Peyer's patch (tissue), 4 donors: ENCODE measurements around the gene TANGO2. TPM values are rescaled to one million over a fixed set of nuclear protein-coding genes. Genes with fewer than 3 reads are reported as not detected.

Source experiments
- DNase-seq, 3 donors: peaks; one replicate each; pipeline ENCODE4 v3.0.0-alpha.2; 2017 to 2019
- H3K27ac ChIP-seq, 4 donors: fragments of 200-600 bp; sonication (generic); one replicate each; pipeline ENCODE4 v1.5.1; 2016 to 2019
- H3K27me3 ChIP-seq, 2 donors: fragments of 200-600 bp; sonication (generic); one replicate each; pipeline ENCODE4 v1.5.1; 2019
- H3K36me3 ChIP-seq, 3 donors: fragments of 200-600 bp; sonication (generic); one replicate each; pipeline ENCODE4 v1.5.1; 2016 to 2019
- H3K4me1 ChIP-seq, 4 donors: fragments of 200-600 bp; sonication (generic); one replicate each; pipeline ENCODE4 v1.5.1; 2016 to 2019
- H3K4me3 ChIP-seq, 4 donors: fragments of 200-600 bp; sonication (generic); 1 replicate in 3 of 4; 2 replicates in 1 of 4; pipeline ENCODE4 v1.5.1; 2016 to 2019; ENCODE audit warnings: mild to moderate bottlenecking in 1 of 4
- H3K9me3 ChIP-seq, 4 donors: fragments of 200-600 bp; sonication (generic); one replicate each; pipeline ENCODE4 v1.5.1; 2016 to 2019; ENCODE audit warnings: mild to moderate bottlenecking in 1 of 4
- CTCF ChIP-seq, 6 experiments: fragments of 450-650 bp in 4 of 6; fragments of 200-600 bp in 2 of 6; sonication (generic) in 1 of 6; IDR thresholded peaks; one replicate each; pipeline ENCODE4 v1.5.1; 2017 to 2019; ENCODE audit warnings: antibody characterized with exemption in 6 of 6, mild to moderate bottlenecking in 3 of 6, moderate library complexity in 1 of 6
- POLR2A ChIP-seq, 2 donors: fragments of 450-650 bp; IDR thresholded peaks; one replicate each; pipeline ENCODE4 v1.5.1; 2017; ENCODE audit warnings: antibody characterized with exemption in 2 of 2, mild to moderate bottlenecking in 2 of 2, moderate library complexity in 2 of 2
- total RNA-seq, 4 donors: library from RNA; depleted of rRNA; stranded (reverse); fragments of >200 nt; gene quantifications; one replicate each; pipeline ENCODE4 v1.1.0, GENCODE V29; 2016

The TANGO2 gene
- total RNA-seq, 4 donors from 2014 or later: 27.2 to 45.4 (median 41.0) TPM

GRCh38 chr22:20107471-20107901 is 86.6 kb downstream of the TANGO2 start:
- Histone ChIP-seq H3K4me3 (no peak overlapping the region), H3K27me3 (no peaks in the 10 kb centered on the region), H3K4me1 (peaks cover 0 to 6% (median 2%) of the 10 kb centered on the region in 4 donors), H3K27ac (no peak overlapping the region), H3K9me3 (no peaks in the 10 kb centered on the region), H3K36me3 (peaks cover 0 to 85% (median 0%) of the 10 kb centered on the region in 3 donors)
- DNase-seq: peak in 1 of 3 donors; percentile 34
- no peak for TF ChIP-seq POLR2A (IDR thresholded peaks at IDR 0.05)
- TF ChIP-seq CTCF (IDR thresholded peaks at IDR 0.05): no peak

GRCh38 chr22:20107951-20108756 is 87.2 kb downstream of the TANGO2 start:
- Histone ChIP-seq H3K27ac (no peak overlapping the region), H3K4me3 (no peak overlapping the region), H3K9me3 (no peaks in the 10 kb centered on the region), H3K36me3 (peaks cover 0 to 91% (median 0%) of the 10 kb centered on the region in 3 donors), H3K27me3 (no peaks in the 10 kb centered on the region), H3K4me1 (peaks cover 0 to 6% (median 2%) of the 10 kb centered on the region in 4 donors)
- DNase-seq: peak in 1 of 3 donors; percentile 45
- TF ChIP-seq CTCF (IDR thresholded peaks at IDR 0.05) (no peak), POLR2A (IDR thresholded peaks at IDR 0.05) (no peak)

- Histone ChIP-seq H3K27me3 (no peaks in the 10 kb centered on the region), H3K4me3 (no peak overlapping the region), H3K36me3 (peaks cover 0 to 96% (median 0%) of the 10 kb centered on the region in 3 donors), H3K27ac (no peak overlapping the region), H3K4me1 (peaks cover 0 to 6% (median 2%) of the 10 kb centered on the region in 4 donors), H3K9me3 (no peaks in the 10 kb centered on the region)
- TF ChIP-seq CTCF (IDR thresholded peaks at IDR 0.05) (no peak), POLR2A (IDR thresholded peaks at IDR 0.05) (no peak)
- no peak for DNase-seq
Observed at GRCh38 chr22:20108757-20109230, 87.9 kb downstream of the TANGO2 start.

GRCh38 chr22:20109411-20110358 is 88.8 kb downstream of the TANGO2 start:
- peak in 1 of 3 donors; percentile 49 for DNase-seq
- Histone ChIP-seq H3K27ac (no peak overlapping the region), H3K36me3 (peaks cover 0 to 96% (median 0%) of the 10 kb centered on the region in 3 donors), H3K9me3 (no peaks in the 10 kb centered on the region), H3K27me3 (no peaks in the 10 kb centered on the region), H3K4me3 (no peak overlapping the region), H3K4me1 (peaks cover 0 to 6% (median 4%) of the 10 kb centered on the region in 4 donors)
- TF ChIP-seq POLR2A (IDR thresholded peaks at IDR 0.05): no peak
- TF ChIP-seq CTCF (IDR thresholded peaks at IDR 0.05): no peak

GRCh38 chr22:20110359-20110985 is 89.6 kb downstream of the TANGO2 start:
- Histone ChIP-seq H3K27me3 (no peaks in the 10 kb centered on the region), H3K36me3 (peaks cover 0 to 96% (median 0%) of the 10 kb centered on the region in 3 donors), H3K4me3 (no peak overlapping the region), H3K9me3 (no peaks in the 10 kb centered on the region), H3K27ac (peak overlapping the region in 1 of 4 donors; percentile 62), H3K4me1 (peaks cover 0 to 6% (median 5%) of the 10 kb centered on the region in 4 donors)
- DNase-seq: peak in 1 of 3 donors; percentile 15
- TF ChIP-seq POLR2A (IDR thresholded peaks at IDR 0.05) (no peak), CTCF (IDR thresholded peaks at IDR 0.05) (no peak)
